Breast epithelium (tissue), 3 donors: ENCODE data around the gene NEMP2.

ENCODE experiments used
- POLR2A ChIP-seq: fragments of 450-650 bp; IDR thresholded peaks from one replicate; pipeline ENCODE4 v1.6.1; 2016; ENCODE audit warnings: antibody characterized with exemption, mild to moderate bottlenecking, moderate library complexity
- POLR2AphosphoS5 ChIP-seq, 3 donors: sonication (generic); formaldehyde crosslinking; IDR thresholded peaks; one replicate each; pipeline ENCODE4 v1.6.1; 2017; ENCODE audit warnings: antibody characterized with exemption in 3 of 3
- TF ChIP-seq, protein P1 (sequence below), 3 donors: fragments of 450-650 bp; IDR thresholded peaks; one replicate each; pipeline ENCODE4 v1.5.1; 2016 to 2017; ENCODE audit warnings: antibody characterized with exemption in 3 of 3, mild to moderate bottlenecking in 3 of 3, moderate library complexity in 3 of 3

DNA sequence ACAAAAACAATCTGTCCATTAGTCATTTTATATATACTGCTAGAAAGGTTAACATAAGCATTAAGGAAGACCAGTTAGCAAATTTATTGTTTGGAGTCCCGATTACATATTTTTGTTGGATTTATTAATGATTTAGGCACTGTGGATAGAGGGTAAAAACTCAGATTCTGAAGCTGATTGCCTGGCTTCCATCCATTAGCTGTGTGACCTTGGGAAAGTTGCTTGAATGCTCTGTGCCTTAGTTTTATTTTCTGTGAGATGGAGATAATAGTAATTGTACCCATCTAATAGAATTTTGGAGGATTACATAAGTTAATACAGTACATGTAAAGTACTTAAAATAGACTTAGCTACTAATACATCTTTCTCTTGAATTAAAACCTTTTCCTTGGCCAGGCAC, 36.3 kb upstream of the NEMP2 start:
- no peak for TF ChIP-seq POLR2A
- TF ChIP-seq, protein P1, sequence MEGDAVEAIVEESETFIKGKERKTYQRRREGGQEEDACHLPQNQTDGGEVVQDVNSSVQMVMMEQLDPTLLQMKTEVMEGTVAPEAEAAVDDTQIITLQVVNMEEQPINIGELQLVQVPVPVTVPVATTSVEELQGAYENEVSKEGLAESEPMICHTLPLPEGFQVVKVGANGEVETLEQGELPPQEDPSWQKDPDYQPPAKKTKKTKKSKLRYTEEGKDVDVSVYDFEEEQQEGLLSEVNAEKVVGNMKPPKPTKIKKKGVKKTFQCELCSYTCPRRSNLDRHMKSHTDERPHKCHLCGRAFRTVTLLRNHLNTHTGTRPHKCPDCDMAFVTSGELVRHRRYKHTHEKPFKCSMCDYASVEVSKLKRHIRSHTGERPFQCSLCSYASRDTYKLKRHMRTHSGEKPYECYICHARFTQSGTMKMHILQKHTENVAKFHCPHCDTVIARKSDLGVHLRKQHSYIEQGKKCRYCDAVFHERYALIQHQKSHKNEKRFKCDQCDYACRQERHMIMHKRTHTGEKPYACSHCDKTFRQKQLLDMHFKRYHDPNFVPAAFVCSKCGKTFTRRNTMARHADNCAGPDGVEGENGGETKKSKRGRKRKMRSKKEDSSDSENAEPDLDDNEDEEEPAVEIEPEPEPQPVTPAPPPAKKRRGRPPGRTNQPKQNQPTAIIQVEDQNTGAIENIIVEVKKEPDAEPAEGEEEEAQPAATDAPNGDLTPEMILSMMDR (IDR thresholded peaks at IDR 0.05) = no peak
- TF ChIP-seq POLR2AphosphoS5 (IDR thresholded peaks at IDR 0.05) = no peak
